ENCODE results near the gene CEACAM1.
"Not testable (repeated sequence)": the region's sequence is repeated elsewhere in the genome, so short reads cannot be mapped to it uniquely, and the experiment has no call there.

Gene CEACAM1

GRCh38 chr19:42548552-42548951 is 20.3 kb upstream of the CEACAM1 start:
- no peak for DNase-seq

GRCh38 chr19:42547929-42548328 is 19.6 kb upstream of the CEACAM1 start:
- no peak for DNase-seq

- DNase-seq = no peak
These were observed 18.7 kb upstream of the CEACAM1 start for GRCh38 chr19:42546831-42547500.

GRCh38 chr19:42544146-42544545 is 15.9 kb upstream of the CEACAM1 start:
- no peak for DNase-seq

- no peak for DNase-seq
These were observed 14.5 kb upstream of the CEACAM1 start for GRCh38 chr19:42542791-42543190.

- DNase-seq = no peak
These were observed 11.8 kb upstream of the CEACAM1 start for GRCh38 chr19:42540071-42540553.

GRCh38 chr19:42538841-42539709 is 10.8 kb upstream of the CEACAM1 start:
- DNase-seq = no peak

GRCh38 chr19:42535276-42535675 is 7.0 kb upstream of the CEACAM1 start:
- DNase-seq = not testable (repeated sequence)

- no peak for DNase-seq
These were observed 6.1 kb upstream of the CEACAM1 start for GRCh38 chr19:42534391-42534790.

GRCh38 chr19:42532891-42533290 is 4.6 kb upstream of the CEACAM1 start:
- no peak for DNase-seq

GRCh38 chr19:42531313-42531712 is 3.0 kb upstream of the CEACAM1 start:
- no peak for DNase-seq

GRCh38 chr19:42529248-42529764 is 1.0 kb upstream of the CEACAM1 start:
- DNase-seq = peak; percentile 36

GRCh38 chr19:42524943-42525342 is 3.3 kb downstream of the CEACAM1 start:
- DNase-seq = no peak

- no peak for DNase-seq
These were observed 4.0 kb downstream of the CEACAM1 start for GRCh38 chr19:42524250-42524649.

GRCh38 chr19:42522262-42522661 is 6.0 kb downstream of the CEACAM1 start:
- not testable (repeated sequence) for DNase-seq

- no peak for DNase-seq
These were observed 6.8 kb downstream of the CEACAM1 start for GRCh38 chr19:42521346-42522030.

- DNase-seq = no peak
These were observed 9.2 kb downstream of the CEACAM1 start for GRCh38 chr19:42519108-42519507.

GRCh38 chr19:42516771-42517170 is 11.5 kb downstream of the CEACAM1 start:
- DNase-seq = no peak

GRCh38 chr19:42515241-42515832 is 12.9 kb downstream of the CEACAM1 start:
- no peak for DNase-seq

GRCh38 chr19:42514449-42514848 is 13.8 kb downstream of the CEACAM1 start:
- no peak for DNase-seq

- no peak for DNase-seq
These were observed 15.5 kb downstream of the CEACAM1 start for GRCh38 chr19:42512743-42513304.

GRCh38 chr19:42512130-42512636 is 16.1 kb downstream of the CEACAM1 start:
- DNase-seq = no peak
